OCI-M2 (cell line): ENCODE measurements around the gene C16orf89.

ENCODE experiments used
- DNase-seq: peaks from one replicate; lab custom pipeline; 2025; ENCODE audit not compliant: unreplicated experiment; lab: John Stamatoyannopoulos, UW

Gene C16orf89

DNA sequence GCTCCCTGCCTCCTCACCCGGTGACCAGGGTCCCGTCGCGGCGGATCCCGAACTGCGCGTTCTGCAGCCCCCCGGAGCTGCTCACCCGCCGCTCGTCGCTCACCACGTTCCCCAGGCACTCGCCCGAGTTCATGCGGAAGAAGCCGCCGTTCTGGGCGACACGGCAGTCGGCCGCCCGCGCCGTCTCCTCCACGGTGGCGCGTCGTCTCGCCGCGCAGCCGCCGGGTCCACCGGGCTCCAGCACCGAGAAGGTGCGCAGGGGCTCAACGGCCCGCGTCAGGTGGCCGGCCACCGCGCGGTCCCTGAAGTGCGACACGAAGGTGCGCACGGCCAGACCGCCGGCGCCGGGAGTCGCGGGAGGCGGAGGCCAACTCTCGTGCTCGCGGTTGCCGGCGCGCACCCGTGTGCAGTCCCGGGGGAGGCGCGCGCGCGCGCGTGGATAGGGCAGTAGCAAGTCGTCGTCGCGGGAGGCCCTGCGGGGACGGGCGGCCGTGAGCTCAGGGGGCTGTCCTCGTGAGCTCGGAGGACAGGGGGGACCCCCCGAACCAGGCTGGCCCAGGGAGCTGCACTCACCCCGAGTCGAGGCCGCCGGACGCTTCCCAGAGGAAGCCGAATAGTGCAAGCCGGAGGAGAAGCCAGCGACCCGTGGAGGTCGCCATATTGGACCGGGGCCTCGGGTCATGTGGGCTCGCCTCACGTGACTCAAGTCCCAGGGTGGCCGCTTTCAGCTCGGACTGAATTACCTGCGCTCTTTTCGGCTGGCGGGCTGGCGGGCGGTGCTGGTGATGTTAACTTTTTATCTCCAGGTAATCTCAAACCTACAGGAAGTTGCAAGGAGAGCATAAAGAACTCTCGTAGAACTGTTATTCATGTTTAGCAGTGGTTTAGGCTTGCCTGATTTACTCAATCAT lies 32.2 kb downstream of the C16orf89 start, which contains the start of gene NAGPA:
Gene NAGPA (minus strand): TSS at position 680 of the 911 bp plus-strand sequence. CDS start 21 bp downstream, at position 659.
- no peak for DNase-seq

DNA sequence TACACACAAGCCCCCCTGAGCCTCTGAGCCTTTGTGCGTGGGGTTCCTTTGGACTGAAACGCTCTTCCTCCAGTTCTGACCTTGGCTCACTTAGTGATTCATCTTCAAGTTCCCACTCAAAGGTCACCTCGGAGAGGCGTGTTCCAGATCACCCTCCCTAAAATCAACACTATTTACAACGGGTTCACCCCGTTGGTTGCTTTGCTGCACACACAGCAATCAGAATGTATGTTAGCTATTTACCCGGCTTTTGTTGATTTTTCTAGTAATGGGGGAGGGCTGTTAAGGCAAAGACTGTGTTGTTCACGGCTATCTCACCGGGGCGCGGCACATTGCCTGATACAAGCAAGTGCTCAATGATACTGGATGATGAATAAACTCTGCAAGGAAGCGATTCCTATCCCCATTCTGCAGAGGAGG lies 33.0 kb downstream of the C16orf89 start:
- DNase-seq = no peak

DNA sequence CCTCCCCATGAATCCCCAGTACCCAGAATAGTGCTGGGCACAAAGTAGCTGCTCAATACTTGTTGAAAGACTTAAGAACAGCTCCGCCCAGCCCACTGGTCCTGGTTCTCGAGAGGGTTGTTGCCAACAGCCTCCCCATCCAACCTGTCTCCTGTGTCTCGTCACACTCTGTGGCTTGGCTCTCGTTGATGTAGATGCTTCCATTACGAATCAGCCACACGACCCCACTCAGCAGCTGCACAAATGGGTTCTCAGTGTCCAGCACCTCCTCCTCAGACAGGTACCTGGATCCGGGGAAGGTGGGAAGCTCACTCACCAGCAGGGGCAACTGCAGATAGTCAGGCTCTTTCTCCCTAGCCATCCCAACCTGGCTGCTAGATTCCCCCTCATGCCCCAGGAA lies 34.2 kb downstream of the C16orf89 start:
- DNase-seq = no peak

DNA sequence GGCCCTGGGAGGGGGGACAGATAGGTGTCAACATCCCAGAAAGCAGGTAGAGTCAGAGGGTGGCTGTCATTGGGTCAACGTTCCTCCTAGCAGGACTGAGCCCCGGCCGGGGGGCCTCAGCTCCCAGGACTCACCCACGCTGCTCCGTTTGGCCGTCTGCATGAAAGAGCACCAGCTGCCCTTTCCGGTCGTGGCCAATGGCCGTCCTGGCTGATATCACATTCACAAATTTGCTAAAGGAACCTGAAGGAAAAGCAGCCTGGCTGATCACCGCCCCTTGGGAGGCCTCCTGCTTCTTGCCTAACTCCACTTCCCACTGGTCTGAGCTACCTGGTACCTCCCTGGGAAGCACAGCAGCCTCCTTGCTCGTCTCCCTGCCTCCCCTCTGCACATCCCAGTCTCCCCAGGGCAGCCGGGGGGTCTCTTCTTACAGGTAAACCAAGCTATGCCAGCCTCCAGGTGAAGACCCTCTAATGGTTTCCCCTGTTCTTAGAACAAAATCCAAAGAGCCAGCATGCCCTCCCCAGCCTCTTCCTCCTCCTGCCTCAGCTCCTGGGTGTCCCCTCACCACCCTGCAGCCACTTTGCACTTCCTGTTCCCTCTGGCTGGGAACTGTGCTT lies 35.4 kb downstream of the C16orf89 start:
- DNase-seq = no peak

GRCh38 chr16:5028950-5029475 lies 36.7 kb downstream of the C16orf89 start:
- no peak for DNase-seq

DNA sequence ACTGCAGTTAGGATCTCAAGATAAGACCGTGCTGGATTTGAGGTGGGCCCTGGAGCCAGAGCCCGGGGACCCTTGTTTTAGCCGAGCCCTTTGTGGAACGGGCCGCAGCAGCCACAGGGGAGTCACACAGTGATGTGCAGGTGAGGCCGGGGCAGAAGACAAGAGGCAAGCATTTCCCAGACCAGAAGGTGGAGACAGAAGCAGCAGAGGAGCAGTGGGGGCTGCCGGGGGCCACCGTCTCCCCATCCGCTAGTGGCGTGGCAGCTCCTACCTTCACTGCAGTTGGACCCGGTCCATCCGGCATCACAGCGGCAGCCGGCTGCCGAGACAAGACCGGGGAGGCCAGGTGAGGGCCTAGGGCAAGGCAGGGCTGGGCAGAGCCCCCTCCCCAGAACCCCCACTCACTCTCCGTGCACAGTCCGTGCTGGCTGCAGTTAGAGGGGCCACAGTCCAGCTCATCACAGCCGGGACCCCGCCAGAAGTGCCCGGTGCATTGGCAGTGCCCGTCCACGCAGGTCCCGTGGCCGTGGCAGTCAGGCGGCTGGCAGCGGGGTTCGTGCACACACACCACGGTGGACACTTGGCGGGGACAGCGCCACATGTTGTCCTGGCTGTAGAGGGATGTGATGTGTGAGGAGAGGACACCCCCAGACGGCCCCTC lies 38.1 kb downstream of the C16orf89 start:
- no peak for DNase-seq

- no peak for DNase-seq
Observed at GRCh38 chr16:5027086-5027485, 38.7 kb downstream of the C16orf89 start.

GRCh38 chr16:5026664-5027063 lies 39.1 kb downstream of the C16orf89 start:
- DNase-seq = no peak

- DNase-seq = no peak
Observed at GRCh38 chr16:5025171-5025632, 40.6 kb downstream of the C16orf89 start.

DNA sequence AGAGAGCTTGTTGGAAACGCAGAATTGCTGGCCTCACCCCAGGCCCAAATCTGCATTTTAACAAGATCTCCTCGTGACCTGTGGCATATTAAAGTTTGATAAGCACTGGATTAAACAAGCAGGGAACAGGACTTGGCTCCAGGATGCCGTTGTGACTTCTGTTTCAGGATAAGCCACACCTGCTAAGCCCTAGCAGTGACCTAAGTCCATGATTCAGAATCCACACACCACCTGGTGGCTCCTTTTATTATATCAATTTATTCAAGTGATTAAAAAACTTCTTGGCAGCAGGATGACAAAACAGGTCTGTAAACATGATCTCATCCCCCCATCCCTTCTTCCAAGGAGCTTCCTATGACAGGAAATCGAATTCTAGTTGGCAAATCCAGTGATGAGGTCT lies 41.1 kb downstream of the C16orf89 start:
- no peak for DNase-seq

DNA sequence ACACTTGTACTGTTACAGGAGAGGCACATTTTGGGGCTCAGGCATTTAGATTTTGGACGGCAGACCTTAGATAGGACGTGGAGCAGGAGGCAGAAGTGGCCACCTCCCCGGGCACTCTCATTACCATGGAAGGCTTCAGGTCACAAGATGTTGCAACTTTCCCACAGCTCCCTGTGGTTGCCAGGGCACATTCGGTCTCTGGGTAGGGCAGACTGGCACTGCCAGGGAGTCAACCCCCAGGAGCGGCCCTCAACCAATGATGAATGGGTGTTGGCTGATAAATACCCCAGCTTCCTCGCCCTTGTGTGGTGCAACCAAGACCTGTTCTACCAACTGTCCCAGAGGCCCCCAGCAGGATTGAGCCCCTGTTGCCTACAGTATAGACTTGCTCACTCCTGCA lies 43.2 kb downstream of the C16orf89 start:
- no peak for DNase-seq

DNA sequence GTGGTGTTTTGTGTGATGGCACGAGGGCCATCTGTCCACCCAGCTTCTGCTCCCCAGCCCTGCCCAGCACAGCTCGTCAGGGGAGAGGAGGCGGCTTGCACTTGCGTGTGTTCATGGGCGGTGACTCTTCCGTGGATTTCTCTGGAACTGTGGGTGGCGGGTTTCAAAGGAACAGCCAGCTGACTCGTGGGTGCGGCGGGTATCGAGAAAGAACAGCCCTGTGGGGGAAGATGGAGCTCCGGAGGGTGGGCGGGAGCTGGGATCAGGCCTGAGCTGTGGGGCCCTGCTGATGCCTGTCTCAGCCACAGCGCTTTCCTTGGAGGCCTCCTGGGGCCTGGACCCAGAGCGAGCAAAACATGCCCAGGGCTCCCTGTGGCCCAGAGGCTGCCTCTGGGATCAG lies 45.2 kb downstream of the C16orf89 start:
- no peak for DNase-seq

DNA sequence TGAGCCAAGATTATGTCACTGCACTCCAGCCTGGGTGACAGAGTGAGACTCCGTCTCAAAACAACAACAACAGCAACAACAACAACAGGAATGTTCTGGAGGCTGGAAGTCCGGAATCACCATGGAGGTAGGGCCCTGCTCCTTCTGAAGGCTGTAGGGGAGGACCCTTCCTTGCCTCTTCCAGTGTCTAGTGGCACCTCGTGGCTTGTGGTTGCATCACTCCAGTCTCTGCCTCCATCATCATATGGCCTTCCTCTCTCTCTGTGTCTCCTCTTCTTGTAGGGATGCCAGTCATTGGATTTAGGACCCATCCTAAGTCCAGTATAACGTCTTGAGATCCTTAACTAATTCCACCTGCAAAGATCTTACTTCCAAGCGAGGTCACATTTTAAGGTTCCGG lies 46.0 kb downstream of the C16orf89 start:
- DNase-seq = no peak

- DNase-seq = no peak
Observed at GRCh38 chr16:5018793-5019192, 47.0 kb downstream of the C16orf89 start.

GRCh38 chr16:5017678-5017969 lies 48.1 kb downstream of the C16orf89 start:
- DNase-seq = no peak

DNA sequence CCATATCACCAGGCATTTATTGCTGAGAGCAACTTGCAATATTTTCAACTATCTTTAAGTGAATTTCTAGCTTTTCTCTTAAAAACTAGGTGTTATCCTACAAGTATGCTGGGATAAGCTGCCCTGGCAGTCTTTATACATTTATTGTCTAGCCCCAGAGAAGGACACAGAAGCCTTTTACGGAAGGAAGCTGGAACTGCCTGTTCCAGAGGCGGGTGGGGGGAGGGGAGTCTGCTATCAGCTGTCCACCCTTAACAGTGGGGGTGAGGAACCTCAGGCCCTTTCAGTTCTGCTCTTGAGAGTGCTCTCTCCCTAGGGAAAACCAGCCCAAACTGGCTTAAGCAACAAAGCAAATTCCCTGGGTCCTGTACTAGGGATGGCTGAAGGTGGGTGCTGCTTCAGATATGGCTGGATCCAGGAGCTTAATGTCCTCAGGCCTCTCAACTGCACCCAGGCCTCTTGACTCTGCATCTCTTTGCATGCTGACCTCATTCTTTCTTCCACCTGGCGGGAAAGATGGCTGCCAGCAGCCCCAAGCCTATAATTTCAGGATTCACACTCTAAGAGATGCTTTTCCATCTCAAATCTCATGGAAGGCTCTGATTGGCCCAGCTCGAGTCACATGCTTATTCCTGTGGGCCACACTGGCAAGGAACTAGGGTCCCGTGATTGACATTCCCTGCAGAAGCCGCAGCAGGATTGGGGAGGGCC lies 48.6 kb downstream of the C16orf89 start:
- no peak for DNase-seq

DNA sequence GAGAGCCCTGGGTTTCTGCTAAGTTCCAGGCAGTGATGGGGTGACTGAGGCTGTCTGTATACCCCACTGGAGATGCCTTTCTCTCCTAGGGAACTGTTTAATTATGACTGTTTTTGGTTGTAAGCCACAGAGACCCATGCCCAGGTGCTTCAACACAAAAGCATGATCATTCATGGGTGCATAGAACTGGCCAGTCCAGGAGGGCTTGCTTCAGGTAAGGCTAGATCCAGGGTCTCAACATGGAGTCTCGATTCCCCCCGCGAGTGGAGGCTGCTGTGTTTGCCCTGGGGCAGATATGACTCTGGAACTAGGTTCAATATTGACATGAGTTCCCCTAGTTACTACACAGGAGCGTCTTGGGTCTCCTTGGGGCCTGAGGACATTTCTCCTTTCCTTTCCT lies 49.9 kb downstream of the C16orf89 start:
- no peak for DNase-seq

DNA sequence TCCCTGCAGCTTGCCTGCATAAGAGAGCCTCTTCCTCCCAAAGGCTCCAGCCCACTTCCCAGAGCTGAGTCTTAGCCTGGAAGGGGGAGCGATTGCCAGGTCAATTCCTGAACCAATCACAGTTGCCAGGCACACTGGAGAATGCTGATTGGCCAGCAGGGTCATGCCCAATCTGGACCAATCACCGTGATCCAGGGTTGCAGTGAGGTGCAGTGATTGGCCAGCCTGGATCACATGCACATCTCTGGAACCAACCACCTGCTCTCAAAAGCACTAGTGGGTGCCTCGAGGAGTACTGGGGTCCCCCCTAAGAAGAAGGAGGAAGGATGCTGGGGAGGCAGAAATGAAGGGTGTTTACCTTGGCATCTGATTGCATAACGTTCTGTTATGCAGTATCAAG lies 50.4 kb downstream of the C16orf89 start:
- no peak for DNase-seq

- no peak for DNase-seq
Observed at GRCh38 chr16:5012887-5013286, 52.9 kb downstream of the C16orf89 start.

GRCh38 chr16:5011637-5012036 lies 54.1 kb downstream of the C16orf89 start:
- DNase-seq = no peak
